B cell (primary cell): ENCODE measurements around the gene RPL7L1.

Experiments
- EZH2 ChIP-seq: IDR thresholded peaks from 2 replicates; pipeline ENCODE4 v1.6.1; 2012; ENCODE audit warnings: borderline replicate concordance, low read depth, mild to moderate bottlenecking, moderate library complexity, low read length; ENCODE audit not compliant: insufficient read depth, poor library complexity, severe bottlenecking
- TF ChIP-seq, protein P1 (sequence below): fragments of 200-600 bp; IDR thresholded peaks from one replicate; pipeline ENCODE4 v1.8.0; 2022; ENCODE audit warnings: antibody characterized with exemption, mild to moderate bottlenecking

- TF ChIP-seq EZH2: no peak
- TF ChIP-seq, protein P1, sequence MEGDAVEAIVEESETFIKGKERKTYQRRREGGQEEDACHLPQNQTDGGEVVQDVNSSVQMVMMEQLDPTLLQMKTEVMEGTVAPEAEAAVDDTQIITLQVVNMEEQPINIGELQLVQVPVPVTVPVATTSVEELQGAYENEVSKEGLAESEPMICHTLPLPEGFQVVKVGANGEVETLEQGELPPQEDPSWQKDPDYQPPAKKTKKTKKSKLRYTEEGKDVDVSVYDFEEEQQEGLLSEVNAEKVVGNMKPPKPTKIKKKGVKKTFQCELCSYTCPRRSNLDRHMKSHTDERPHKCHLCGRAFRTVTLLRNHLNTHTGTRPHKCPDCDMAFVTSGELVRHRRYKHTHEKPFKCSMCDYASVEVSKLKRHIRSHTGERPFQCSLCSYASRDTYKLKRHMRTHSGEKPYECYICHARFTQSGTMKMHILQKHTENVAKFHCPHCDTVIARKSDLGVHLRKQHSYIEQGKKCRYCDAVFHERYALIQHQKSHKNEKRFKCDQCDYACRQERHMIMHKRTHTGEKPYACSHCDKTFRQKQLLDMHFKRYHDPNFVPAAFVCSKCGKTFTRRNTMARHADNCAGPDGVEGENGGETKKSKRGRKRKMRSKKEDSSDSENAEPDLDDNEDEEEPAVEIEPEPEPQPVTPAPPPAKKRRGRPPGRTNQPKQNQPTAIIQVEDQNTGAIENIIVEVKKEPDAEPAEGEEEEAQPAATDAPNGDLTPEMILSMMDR: no peak
These were observed 20.5 kb downstream of the RPL7L1 start for GRCh38 chr6:42899871-42900270.
